Dermis blood vessel endothelial cell (primary cell): ENCODE data around the gene CHRND. TPM values are rescaled to one million over a fixed set of nuclear protein-coding genes. Genes with fewer than 3 reads are reported as not detected.
A peak's percentile ranks its signal among the peaks of the same experiment; 100 is the strongest.
"Not testable (repeated sequence)": the region's sequence is repeated elsewhere in the genome, so short reads cannot be mapped to it uniquely, and the experiment has no call there.

Experiments used
- DNase-seq: peaks from one replicate; pipeline ENCODE4 v3.0.0; 2010
- total RNA-seq: library from RNA; depleted of rRNA; stranded (reverse); fragments of >200 nt; gene quantifications from 2 replicates; pipeline ENCODE4 v1.2.3, GENCODE V29; 2014

The CHRND gene
- total RNA-seq, 1 donor from 2014 or later: not detected

DNA sequence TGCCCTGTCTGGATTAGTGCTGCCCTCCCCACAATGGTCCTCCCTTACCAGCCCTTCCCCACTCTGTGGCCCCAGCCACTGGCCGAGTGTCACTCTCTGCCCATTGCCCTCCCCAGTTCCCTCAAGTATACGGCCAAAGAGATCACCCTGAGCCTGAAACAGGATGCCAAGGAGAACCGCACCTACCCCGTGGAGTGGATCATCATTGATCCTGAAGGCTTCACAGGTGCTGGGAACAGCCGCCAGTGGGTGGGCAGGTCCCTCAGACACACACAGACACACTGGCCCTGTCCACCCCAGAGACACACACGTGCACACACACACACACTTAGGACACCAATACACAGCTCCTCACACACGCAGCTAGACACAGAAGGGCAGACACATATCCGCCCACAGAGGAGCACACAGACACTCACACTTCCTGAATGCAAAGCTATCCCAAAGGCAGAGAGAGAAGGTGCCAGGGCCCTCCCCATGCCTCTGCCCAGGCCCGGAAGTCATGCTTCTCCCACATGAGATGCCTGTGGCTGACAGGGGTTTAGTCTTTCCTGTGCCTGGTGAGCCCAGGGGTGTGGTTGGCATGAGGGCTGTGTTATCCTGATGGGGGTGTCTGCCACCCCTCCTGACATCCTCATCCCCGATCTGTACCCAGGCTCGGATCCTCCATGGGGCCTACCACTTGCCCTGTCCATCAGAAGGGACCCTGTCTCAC is 2.9 kb downstream of the CHRND start:
- no peak for DNase-seq

DNA sequence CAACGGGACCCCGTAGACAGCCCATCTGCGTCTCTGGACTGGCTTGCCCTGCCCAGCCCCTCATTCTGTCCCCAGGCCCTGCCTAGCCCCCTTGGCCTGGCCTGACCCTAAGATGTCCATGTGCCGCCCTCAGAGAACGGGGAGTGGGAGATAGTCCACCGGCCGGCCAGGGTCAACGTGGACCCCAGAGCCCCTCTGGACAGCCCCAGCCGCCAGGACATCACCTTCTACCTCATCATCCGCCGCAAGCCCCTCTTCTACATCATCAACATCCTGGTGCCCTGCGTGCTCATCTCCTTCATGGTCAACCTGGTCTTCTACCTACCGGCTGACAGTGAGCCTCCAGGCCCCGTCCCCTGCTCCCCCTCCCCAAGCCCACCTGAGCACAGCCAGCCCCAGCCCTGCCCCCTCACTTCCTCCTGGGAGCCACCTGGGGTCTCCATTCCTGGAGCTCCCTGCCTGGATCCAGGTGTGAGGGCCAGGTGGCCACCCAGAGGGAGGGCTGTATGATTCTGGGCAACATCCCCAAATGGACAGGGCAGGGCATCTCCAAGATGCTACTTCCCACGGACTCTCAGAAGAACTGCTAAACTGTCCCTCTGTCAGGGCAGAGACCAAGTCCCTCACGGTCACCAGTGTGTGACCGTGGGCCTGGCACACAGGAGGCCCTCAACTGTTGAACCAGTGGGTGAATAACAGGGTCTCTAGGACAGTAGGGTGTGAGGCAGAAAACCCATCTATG is 4.0 kb downstream of the CHRND start:
- DNase-seq: no peak

DNA sequence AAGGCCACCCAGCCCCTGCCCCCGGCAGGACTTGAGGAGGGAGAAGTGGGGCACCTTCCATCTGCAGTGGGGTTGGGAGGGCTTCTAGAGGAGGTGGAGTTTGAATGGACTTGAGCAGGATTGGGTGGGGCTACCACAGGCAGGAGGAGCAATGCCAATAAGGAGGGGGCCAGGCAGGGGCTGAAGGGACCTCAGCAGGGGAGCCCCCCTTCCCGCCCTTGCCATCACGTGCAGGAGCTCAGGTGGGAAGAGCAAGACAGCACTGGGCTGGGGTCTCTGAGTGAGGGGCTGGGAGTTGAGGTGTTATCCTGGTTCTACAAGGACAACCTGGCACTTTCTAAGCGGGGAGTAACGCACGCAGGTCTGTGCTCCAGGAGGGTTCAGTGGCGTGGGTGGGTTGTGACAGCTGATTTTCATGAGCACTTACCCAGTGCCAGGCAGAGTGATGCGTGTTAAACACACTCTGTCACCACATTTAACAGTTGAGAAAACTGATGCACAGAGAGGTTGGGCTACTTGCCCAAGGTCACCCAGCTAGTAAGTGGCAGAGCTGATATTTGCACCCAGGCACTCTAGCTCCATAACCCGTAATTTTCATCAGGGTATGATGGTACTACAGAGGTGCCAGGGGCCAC is 4.8 kb downstream of the CHRND start:
- DNase-seq: no peak

DNA sequence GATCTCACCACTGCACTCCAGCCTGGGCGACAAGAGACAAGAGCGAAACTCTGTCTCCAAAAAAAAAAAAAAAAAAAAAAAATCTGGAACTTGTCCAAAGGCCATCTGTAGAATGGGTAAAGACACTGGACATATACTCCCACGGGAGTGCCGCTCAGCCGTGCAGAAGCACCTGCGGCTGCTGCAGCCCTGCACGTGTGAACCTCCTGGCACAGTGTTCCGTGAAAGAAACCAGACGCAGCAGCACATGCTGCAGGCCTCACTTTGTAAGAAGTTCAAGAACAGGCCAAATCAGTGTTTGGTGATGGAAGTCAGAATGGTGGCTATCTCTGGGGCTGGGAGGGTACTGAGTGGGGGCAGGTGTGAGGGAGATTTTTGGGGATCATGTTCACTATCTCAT is 6.5 kb downstream of the CHRND start:
- no peak for DNase-seq

DNA sequence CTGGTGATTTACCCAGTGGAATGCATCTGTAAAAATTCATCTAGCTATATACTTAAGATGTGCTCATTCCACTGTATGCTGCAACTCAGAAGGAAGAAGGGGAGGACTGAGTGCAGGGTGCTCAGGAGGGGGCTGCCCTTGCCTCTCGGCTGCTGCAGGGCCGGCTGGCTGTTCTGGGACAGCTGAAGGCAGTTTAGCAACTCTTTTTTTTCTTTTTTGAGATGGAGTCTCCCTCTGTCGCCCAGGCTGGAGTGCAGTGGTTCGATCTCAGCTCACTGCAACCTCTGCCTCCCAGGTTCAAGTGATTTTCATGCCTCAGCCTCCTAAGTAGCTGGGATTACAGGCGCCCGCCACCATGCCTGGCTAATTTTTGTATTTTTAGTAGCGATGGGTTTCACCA is 6.9 kb downstream of the CHRND start:
- DNase-seq: not testable (repeated sequence)

DNA sequence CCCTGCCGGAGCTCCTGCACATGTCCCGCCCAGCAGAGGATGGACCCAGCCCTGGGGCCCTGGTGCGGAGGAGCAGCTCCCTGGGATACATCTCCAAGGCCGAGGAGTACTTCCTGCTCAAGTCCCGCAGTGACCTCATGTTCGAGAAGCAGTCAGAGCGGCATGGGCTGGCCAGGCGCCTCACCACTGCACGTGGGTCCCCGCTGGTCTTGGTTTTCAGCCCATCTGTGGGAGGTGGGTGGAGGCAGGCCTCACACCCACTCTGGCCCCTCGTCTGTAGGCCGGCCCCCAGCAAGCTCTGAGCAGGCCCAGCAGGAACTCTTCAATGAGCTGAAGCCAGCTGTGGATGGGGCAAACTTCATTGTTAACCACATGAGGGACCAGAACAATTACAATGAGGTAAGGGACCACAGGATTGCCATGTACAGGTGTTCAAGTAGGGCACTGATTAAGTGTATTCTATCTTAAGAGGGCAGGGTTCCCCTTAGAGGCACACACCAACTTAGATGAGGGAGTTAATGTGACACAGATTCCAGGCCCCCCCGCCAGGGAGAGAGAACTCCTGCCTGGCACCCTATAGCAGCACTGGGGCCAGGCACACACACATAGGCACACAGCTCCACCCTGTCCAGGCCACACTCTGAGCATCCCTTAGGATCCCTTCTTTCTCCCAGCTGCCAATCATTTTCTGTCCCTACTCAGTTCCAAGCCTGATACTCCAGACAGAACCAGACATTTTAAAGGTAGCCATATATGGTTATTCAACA is 8.2 kb downstream of the CHRND start:
- DNase-seq: no peak

GRCh38 chr2:232534940-232535651 is 9.1 kb downstream of the CHRND start:
- DNase-seq: no peak

- no peak for DNase-seq
Measured at GRCh38 chr2:232535761-232536530, 10.0 kb downstream of the CHRND start.

DNA sequence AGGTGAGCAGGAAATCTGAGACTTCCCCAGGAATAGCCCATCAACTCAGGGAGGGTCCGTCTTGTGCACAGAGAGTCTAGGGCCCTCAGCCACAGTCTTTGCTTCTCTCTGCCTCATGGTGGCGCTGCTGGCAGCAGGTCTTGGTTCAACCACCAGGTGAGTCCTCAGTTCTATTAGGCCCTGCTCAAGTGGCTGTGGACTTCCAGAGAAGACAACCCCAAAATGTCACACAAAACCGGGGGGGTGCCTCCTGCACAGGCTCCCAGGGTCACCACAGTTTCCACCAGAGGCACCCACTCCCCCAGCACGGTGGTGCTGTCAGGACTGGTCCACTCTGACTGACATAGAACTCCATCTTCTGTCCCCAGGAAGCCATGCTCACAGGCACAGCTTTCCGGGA is 11.1 kb downstream of the CHRND start:
- peak; percentile 23 for DNase-seq

DNA sequence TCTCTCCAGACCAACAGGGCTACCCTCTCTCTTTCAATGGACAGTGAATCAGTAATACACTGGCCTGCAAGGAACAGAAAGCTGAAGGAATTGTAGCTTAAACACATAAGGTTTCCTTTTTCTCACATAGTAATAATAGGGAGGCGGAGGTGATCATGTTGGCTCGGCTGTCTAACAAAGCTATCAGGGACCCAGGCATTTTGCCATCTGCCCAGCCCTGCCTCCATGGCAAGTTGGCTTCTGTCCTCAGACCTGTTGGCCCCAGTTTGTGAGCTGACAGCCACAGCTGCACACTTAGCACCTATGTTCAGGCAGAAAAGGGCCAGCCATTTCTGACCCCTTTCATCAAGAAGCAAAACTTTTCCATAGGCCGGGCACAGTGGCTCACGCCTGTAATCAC is 11.5 kb downstream of the CHRND start:
- DNase-seq: no peak

DNA sequence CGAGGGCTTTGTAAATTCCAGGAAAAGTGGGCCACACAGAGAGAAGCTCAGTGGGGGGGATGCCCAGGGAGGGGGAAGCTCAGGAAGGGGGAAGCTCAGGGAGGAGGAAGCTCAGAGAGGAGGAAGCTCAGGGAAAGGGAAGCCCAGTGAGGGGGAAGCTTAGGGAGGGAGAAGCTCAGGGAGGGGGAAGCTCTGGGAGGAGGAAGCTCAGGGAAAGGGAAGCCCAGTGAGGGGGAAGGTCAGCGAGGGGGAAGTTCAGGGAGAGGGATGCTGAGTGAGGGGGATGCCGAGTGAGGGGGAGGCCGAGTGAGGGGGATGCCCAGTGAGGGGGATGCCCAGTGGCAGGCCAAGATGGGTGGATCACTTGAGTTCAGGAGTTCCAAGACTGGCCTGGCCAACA is 12.7 kb downstream of the CHRND start:
- DNase-seq: no peak

GRCh38 chr2:232539298-232540231 is 13.6 kb downstream of the CHRND start, which contains the start of gene CHRNG:
TSS of gene CHRNG (plus strand) at chr2:232539692. CDS start at chr2:232539748, 56 bp downstream.
- DNase-seq: no peak

DNA sequence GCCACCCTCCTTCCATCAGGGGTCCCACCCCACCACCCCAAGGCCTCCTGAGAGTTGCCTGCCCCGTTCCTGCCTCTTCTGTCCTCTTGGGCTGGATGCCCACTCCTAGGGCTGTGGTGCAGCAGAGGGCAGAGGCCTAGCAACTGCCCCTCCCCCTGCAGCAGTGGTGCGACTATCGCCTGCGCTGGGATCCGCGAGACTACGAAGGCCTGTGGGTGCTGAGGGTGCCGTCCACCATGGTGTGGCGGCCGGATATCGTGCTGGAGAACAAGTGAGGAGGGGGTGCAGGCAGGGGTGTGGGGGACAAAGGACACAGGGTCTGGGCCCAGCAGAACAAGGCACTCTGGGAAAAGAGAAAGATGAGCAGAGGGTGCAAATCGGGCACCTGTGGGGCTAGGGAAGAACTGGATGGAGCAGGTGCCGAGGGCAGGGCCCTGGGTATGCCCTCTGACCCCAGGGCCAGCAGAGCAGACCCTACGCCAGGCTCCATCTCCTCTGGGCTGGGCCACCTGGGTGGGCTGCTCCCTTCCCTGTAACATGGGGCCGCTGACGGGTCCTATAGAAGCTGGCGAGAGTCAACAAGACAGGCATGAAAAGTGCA is 14.6 kb downstream of the CHRND start:
- no peak for DNase-seq

DNA sequence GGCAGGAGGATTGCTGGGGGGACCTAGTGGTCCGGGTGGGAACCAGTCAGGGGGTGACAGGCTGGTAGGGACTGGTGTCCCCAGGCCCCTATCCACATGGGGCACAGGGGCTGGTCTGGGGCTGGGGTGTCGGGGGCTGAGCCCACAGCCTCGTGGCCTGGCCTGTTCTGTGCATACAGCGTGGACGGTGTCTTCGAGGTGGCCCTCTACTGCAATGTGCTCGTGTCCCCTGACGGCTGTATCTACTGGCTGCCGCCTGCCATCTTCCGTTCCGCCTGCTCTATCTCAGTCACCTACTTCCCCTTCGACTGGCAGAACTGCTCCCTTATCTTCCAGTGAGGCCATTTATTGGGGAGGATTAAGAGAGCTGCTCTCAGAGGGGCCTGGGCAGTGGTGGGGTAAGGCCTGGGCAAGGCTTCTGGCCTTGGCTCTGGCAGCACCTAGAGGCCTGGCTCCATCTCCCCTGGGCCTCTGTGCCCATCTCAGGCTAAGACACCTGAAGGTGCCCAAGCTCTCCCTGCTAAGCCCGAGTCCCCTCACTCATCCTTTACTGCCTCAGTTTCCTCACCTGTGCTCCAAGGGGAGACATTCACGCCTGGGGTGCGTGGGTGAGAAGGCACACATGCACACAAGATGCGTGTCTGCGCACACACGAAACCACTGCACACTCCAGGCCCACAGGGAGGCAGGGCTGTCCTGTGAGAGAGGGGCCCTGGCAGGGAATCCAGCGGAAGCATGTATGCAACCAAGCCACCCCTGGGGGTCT is 15.4 kb downstream of the CHRND start:
- DNase-seq: no peak

DNA sequence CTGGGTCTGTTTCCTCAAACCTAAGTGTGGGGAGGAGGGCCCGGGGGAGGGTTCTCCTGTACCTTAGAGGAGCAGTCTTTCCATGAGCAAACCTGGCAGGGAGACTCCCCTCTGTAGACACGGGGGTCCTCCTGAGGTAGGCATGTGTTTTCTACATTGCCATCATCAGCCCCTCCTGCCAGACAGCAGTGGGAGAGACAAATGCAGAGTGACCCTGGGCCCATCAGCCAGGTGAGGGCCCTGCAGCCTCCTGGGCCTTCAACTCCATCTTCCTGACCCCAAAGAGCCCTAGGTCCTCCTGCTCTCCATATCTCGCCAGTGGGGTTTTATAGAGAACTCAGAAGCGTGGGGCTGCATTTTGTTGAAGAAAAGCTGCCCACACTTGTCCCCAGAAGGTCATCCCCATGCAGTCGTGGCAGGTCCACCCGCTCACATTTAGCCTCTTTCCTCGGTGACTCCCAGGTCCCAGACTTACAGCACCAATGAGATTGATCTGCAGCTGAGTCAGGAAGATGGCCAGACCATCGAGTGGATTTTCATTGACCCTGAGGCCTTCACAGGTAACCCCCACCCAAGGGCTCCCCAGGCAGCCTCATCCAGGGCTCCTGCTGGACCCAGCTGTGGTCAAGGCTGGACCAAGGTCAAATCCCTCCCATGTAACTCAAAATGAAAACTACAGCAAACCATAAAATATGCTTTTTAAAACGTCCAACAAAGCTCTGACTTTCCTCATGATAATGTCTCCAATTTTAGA is 16.2 kb downstream of the CHRND start:
- no peak for DNase-seq

- DNase-seq: no peak
Measured at GRCh38 chr2:232542715-232543467, 16.9 kb downstream of the CHRND start.

GRCh38 chr2:232543491-232543890 is 17.5 kb downstream of the CHRND start:
- no peak for DNase-seq
